IPS DF 19.7 (cell line): ENCODE measurements around the gene CLDN20.
"Not testable (repeated sequence)": the region's sequence is repeated elsewhere in the genome, so short reads cannot be mapped to it uniquely, and the experiment has no call there.

Experiments
- DNase-seq: peaks from one replicate; pipeline ENCODE4 v3.0.0-alpha.2; 2013; ENCODE audit warnings: low read depth, low spot score

The CLDN20 gene

GRCh38 chr6:155263373-155264063 lies at the start of gene CLDN20:
Gene CLDN20 (plus strand): TSS chr6:155264013. CDS start chr6:155275720, 11,707 bp downstream.
- no peak for DNase-seq

- no peak for DNase-seq
Measured at GRCh38 chr6:155215906-155216305, 47.9 kb upstream of the CLDN20 start.

- DNase-seq = no peak
Measured at GRCh38 chr6:155216312-155217046, 47.3 kb upstream of the CLDN20 start.

GRCh38 chr6:155218711-155219110 lies 45.1 kb upstream of the CLDN20 start:
- not testable (repeated sequence) for DNase-seq

GRCh38 chr6:155219299-155219698 lies 44.5 kb upstream of the CLDN20 start:
- no peak for DNase-seq

- DNase-seq = no peak
Measured at GRCh38 chr6:155219858-155220301, 43.9 kb upstream of the CLDN20 start.

- DNase-seq = no peak
Measured at GRCh38 chr6:155221086-155221485, 42.7 kb upstream of the CLDN20 start.

- no peak for DNase-seq
Measured at GRCh38 chr6:155222506-155222905, 41.3 kb upstream of the CLDN20 start.

GRCh38 chr6:155223646-155224451 lies 40.0 kb upstream of the CLDN20 start:
- DNase-seq = no peak

GRCh38 chr6:155224618-155225017 lies 39.2 kb upstream of the CLDN20 start:
- no peak for DNase-seq

- DNase-seq = no peak
Measured at GRCh38 chr6:155227046-155227445, 36.8 kb upstream of the CLDN20 start.

- no peak for DNase-seq
Measured at GRCh38 chr6:155228546-155229166, 35.2 kb upstream of the CLDN20 start.

- DNase-seq = not testable (repeated sequence)
Measured at GRCh38 chr6:155230975-155231374, 32.8 kb upstream of the CLDN20 start.

- DNase-seq = no peak
Measured at GRCh38 chr6:155232848-155233247, 31.0 kb upstream of the CLDN20 start.

GRCh38 chr6:155234167-155234566 lies 29.6 kb upstream of the CLDN20 start:
- DNase-seq = no peak

GRCh38 chr6:155234687-155235086 lies 29.1 kb upstream of the CLDN20 start:
- no peak for DNase-seq

- no peak for DNase-seq
Measured at GRCh38 chr6:155235087-155235486, 28.7 kb upstream of the CLDN20 start.

GRCh38 chr6:155237613-155238012 lies 26.2 kb upstream of the CLDN20 start:
- DNase-seq = no peak

GRCh38 chr6:155240905-155241600 lies 22.8 kb upstream of the CLDN20 start:
- no peak for DNase-seq

- DNase-seq = no peak
Measured at GRCh38 chr6:155241966-155242365, 21.8 kb upstream of the CLDN20 start.

- DNase-seq = no peak
Measured at GRCh38 chr6:155244434-155244833, 19.4 kb upstream of the CLDN20 start.
